ENCODE results near the gene PARN. TPM values are rescaled to one million over a fixed set of nuclear protein-coding genes. Genes with fewer than 3 reads are reported as not detected.

PARN gene
- total and polyA plus RNA-seq, 9 of the 15 experiments (the other 6 are each of a cell fraction or from before 2014, with no cell fraction given), result 9.6 to 51.3 (median 40.4) TPM

DNA sequence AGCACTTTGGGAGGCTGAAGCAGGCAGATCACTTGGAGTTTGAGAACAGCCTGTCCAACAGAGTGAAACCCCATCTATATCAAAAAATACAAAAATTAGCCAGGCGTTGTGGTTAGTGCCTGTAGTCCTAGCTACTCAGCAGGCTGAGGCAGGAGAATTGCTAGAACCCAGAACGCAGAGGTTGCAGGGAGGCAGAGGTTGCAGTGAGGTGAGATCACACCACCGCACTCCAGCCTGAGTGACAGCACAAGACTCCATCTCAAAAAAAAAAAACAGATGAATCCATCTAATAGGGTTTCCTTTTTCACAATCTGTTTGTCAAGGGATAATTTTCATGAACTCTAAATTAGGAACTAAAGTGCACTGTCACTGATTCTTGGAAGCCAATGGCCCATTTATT, 99.0 kb downstream of the PARN start:
- no peaks in the 10 kb centered on the region for H3K36me3 ChIP-seq (ENCODE audit: control insufficient read depth, insufficient read depth, low read length)
- no peak for FAIRE-seq
- ATAC-seq, result no peak

DNA sequence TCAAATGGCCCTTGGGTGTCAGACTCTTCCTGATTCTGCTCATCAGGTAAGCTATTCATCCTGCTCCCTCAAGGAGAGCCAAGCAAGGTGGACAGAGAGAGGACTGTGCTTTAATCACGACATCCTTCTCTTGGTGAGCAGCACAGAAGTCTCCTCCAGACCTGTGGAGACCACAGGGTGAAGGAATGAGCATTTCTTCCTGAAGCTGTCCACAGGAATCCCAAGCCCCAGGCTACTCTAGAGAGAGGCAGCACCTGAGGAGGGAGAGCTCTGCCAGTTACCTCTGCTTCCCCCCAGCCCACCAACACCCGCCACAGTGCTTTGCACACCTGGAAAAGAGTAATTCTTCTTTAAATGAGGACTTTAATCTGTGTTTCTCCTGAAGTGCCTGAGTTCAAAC, 100.0 kb downstream of the PARN start:
- CTCF ChIA-PET (ENCODE audit: low intra/inter-chr PET ratio), result interaction anchor here (1.7 to 3.0 kb wide), 2 partner anchors 229 to 280 kb away, joined by 13 to 20 read pairs; no protein-coding TSS in a partner anchor
- BruUV-seq (replicated peaks), result no TSS peak

More for the DNA sequence above, 99.0 kb downstream of the PARN start:
- Histone ChIP-seq H3K27me3 (ENCODE audit: control insufficient read depth in 2 of 2, insufficient read depth in 2 of 2, low read length in 2 of 2) (no peaks in the 10 kb centered on the region), H3K9ac (ENCODE audit: insufficient read depth in 1 of 2, low read depth in 2 of 2, low read length in 2 of 2) (no peak overlapping the region), H3K4me2 (ENCODE audit: insufficient read depth, low read length) (no peak overlapping the region), H2AFZ (ENCODE audit: low read depth, low read length) (no peak overlapping the region), H3K4me3 (no peak overlapping the region), H3K9me1 (ENCODE audit: control insufficient read depth, insufficient read depth, low read length) (no peaks in the 10 kb centered on the region), H3K79me2 (ENCODE audit: control insufficient read depth, insufficient read depth, low read length) (0 out of 3 replicates have a peak, but pooled peaks cover 6% of the 10 kb centered on the region), H3K27ac (ENCODE audit: extremely low read depth, low read depth, low read length) (no peak overlapping the region), H4K20me1 (replicated peaks; ENCODE audit: control insufficient read depth, insufficient read depth, low read length) (no peaks in the 10 kb centered on the region; the same call in 1 of the 2 replicates), H3K9me3 (replicated peaks; ENCODE audit: control insufficient read depth, insufficient read depth, low read depth, low read length) (no peaks in the 10 kb centered on the region), H3K4me1 (replicated peaks in 1 of 2; ENCODE audit: control insufficient read depth in 2 of 2, insufficient read depth in 2 of 2, low read length in 2 of 2) (peaks cover 0 to 22% of the 10 kb centered on the region in 2 experiments; a peak in 4 of 5 replicates)
- BruUV-seq (replicated peaks), result no TSS peak
- DNase-seq (ENCODE audit: extremely low read depth in 1 of 4, low spot score in 3 of 4), result no peak
- in situ Hi-C loops (cut with MboI), result no loop called here
- no peak for TF ChIP-seq MCM5 (IDR thresholded peaks at IDR 0.05; ENCODE audit: low read depth)
- intact Hi-C loops (cut with micrococcal nuclease), result no loop called here
- CTCF ChIA-PET (ENCODE audit: low intra/inter-chr PET ratio), result no interaction called here
- WGBS (ENCODE audit: insufficient coverage, low coverage, missing lambda C conversion rate), result 73% methylated on average over 3 of the region's 3 CpGs
- POLR2A ChIA-PET, result interaction anchor here (0.7 kb wide), 1 partner anchor 156 kb away, joined by 3 read pairs; no protein-coding TSS in a partner anchor

More for the DNA sequence above, 100.0 kb downstream of the PARN start:
- POLR2A ChIA-PET, result interaction anchor here (1.0 kb wide), 1 partner anchor 245 kb away, joined by 3 read pairs; no protein-coding TSS in a partner anchor
- no peaks in the 10 kb centered on the region for H3K36me3 ChIP-seq (ENCODE audit: control insufficient read depth, insufficient read depth, low read length)
- intact Hi-C loops (cut with micrococcal nuclease), result no loop called here
- no peak for FAIRE-seq
- H3K27ac ChIP-seq (ENCODE audit: extremely low read depth, low read depth, low read length), result no peak overlapping the region
- no peak overlapping the region for H3K4me3 ChIP-seq
- H3K9ac ChIP-seq (ENCODE audit: insufficient read depth in 1 of 2, low read depth in 2 of 2, low read length in 2 of 2), result no peak overlapping the region
- no peak for TF ChIP-seq MTA3 (IDR thresholded peaks at IDR 0.05; ENCODE audit: borderline replicate concordance)
- TF ChIP-seq, protein P1, sequence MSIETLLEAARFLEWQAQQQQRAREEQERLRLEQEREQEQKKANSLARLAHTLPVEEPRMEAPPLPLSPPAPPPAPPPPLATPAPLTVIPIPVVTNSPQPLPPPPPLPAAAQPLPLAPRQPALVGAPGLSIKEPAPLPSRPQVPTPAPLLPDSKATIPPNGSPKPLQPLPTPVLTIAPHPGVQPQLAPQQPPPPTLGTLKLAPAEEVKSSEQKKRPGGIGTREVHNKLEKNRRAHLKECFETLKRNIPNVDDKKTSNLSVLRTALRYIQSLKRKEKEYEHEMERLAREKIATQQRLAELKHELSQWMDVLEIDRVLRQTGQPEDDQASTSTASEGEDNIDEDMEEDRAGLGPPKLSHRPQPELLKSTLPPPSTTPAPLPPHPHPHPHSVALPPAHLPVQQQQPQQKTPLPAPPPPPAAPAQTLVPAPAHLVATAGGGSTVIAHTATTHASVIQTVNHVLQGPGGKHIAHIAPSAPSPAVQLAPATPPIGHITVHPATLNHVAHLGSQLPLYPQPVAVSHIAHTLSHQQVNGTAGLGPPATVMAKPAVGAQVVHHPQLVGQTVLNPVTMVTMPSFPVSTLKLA (conservative IDR thresholded peaks at IDR 0.05), result no peak
- no peak for TF ChIP-seq PCBP1 (IDR thresholded peaks at IDR 0.05; ENCODE audit: low read depth, low read length, poor library complexity, severe bottlenecking)
- no peak for TF ChIP-seq ZNF57 (CRISPR knock-in tag; IDR thresholded peaks at IDR 0.05)
- TF ChIP-seq MYC (IDR thresholded peaks at IDR 0.05; ENCODE audit: low read depth, low read length), result no peak
- no peak for TF ChIP-seq MYC (CRISPR knock-in tag; IDR thresholded peaks at IDR 0.05; ENCODE audit: borderline replicate concordance, low read depth)
- no peak for TF ChIP-seq HNRNPLL (IDR thresholded peaks at IDR 0.05; ENCODE audit: low read depth, low read length, poor library complexity, severe bottlenecking)
- H3K4me2 ChIP-seq (ENCODE audit: insufficient read depth, low read length), result no peak overlapping the region
- ATAC-seq, result no peak
- H2AFZ ChIP-seq (ENCODE audit: low read depth, low read length), result no peak overlapping the region
- H3K9me3 ChIP-seq (replicated peaks; ENCODE audit: control insufficient read depth, insufficient read depth, low read depth, low read length), result no peaks in the 10 kb centered on the region
- no peaks in the 10 kb centered on the region for H3K27me3 ChIP-seq (ENCODE audit: control insufficient read depth in 2 of 2, insufficient read depth in 2 of 2, low read length in 2 of 2)
- 0 out of 3 replicates have a peak, but pooled peaks cover 6% of the 10 kb centered on the region for H3K79me2 ChIP-seq (ENCODE audit: control insufficient read depth, insufficient read depth, low read length)
- 82% methylated on average over 2 of the region's 2 CpGs for WGBS (ENCODE audit: insufficient coverage, low coverage, missing lambda C conversion rate)
- DNase-seq (ENCODE audit: extremely low read depth in 1 of 4, low spot score in 3 of 4), result no peak
- H4K20me1 ChIP-seq (replicated peaks; ENCODE audit: control insufficient read depth, insufficient read depth, low read length), result no peaks in the 10 kb centered on the region; the same call in 1 of the 2 replicates
- in situ Hi-C loops (cut with MboI), result no loop called here
- H3K9me1 ChIP-seq (ENCODE audit: control insufficient read depth, insufficient read depth, low read length), result no peaks in the 10 kb centered on the region
- peaks cover 0 to 22% of the 10 kb centered on the region in 2 experiments; a peak in 4 of 5 replicates for H3K4me1 ChIP-seq (replicated peaks in 1 of 2; ENCODE audit: control insufficient read depth in 2 of 2, insufficient read depth in 2 of 2, low read length in 2 of 2)

All from K562 (cell line).